NCI-H2227 (cell line): ENCODE measurements around the gene LNX1.
A peak's percentile ranks its signal among the peaks of the same experiment; 100 is the strongest.

ENCODE experiments used
- DNase-seq: peaks from one replicate; lab custom pipeline; 2025; ENCODE audit not compliant: unreplicated experiment; lab: John Stamatoyannopoulos, UW

LNX1 gene

DNA sequence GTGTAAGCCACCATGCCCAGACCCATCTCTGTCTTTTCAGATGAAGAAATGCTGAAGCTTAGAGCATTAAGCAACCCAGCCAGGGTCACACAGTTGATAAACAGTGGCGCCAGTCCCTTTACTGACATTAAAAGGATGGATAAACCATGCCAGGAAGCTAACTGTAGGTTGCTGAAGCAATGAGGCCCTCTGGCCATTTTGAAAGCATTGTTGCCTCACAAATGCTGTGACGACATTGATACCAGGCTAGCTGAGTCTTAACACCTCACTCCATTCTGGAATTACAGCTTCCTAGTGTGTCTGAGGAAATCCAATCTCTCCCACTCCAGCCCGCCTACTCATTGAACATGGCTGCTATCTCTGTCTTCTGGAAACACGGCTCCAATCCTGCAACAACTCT lies 89.7 kb downstream of the LNX1 start:
- DNase-seq = no peak

GRCh38 chr4:53500546-53500945 lies 90.7 kb downstream of the LNX1 start:
- no peak for DNase-seq

GRCh38 chr4:53499791-53500190 lies 91.5 kb downstream of the LNX1 start:
- no peak for DNase-seq

DNA sequence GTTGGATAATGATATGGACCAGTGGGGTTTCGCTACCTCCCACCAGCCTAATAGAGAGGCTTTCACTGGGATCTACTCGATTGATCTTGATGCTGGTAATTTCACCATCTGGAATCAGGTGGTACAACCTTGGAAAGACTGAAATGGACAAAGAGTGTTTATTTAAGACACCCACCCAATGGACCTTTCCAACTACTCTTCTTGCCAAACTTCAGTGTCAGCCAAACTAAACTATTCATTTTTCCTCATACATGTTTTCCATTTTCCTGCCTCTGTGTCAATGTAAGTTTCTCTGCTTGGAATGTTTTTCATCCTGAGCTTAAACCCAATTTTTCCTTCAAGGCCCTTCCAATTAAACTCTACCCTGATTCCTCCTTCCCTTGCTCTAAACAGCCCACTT lies 92.6 kb downstream of the LNX1 start:
- DNase-seq = no peak

GRCh38 chr4:53497487-53498244 lies 93.6 kb downstream of the LNX1 start:
- no peak for DNase-seq

DNA sequence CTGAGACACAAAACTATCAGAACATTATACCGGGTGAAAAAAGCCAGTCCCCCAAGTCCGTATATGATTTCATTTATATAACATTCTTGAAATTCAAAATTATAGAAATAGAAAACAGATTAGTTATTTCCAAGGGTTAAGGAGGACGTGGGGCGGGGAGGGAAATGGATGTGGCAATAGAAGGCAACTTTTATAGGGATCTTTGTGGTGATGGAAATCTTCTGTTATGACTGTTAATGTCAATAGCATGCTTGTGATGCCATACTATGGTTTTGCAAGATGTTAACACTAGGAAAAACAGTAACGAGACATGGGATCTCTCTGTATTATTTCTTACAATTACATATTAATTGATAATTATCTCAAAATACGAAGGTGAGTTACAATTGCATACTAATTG lies 96.4 kb downstream of the LNX1 start:
- no peak for DNase-seq

DNA sequence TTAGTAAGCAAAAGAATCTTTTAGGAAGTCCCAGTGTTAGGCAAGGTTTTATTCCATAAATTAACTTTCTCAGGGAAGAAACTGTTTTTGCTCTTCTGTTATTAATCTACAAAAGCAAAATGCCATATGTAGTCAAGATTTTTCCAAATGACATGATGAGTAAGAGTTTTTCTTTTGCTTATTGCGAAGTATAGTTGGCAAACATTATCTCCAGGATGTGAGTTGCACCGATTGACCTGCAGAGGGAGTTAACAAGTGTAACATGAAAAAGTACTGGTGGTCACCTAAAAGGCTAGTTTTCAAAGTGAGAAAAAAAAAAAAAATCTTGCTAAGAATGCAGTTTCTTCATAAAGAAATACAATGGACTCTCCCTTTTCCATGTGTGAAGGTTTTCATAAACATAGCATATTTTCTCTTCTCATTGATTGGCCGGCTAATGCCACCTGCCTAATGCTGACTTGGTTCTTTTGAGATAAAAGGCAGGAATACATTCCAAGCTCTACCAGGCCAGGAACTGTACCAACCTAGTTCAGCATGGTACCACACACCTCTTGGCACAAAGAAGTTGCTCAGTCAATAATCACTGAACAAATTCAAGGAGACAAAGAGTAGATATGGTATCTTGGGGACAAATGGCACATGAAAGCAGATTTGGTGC lies 100.2 kb downstream of the LNX1 start:
- peak; percentile 13 for DNase-seq

DNA sequence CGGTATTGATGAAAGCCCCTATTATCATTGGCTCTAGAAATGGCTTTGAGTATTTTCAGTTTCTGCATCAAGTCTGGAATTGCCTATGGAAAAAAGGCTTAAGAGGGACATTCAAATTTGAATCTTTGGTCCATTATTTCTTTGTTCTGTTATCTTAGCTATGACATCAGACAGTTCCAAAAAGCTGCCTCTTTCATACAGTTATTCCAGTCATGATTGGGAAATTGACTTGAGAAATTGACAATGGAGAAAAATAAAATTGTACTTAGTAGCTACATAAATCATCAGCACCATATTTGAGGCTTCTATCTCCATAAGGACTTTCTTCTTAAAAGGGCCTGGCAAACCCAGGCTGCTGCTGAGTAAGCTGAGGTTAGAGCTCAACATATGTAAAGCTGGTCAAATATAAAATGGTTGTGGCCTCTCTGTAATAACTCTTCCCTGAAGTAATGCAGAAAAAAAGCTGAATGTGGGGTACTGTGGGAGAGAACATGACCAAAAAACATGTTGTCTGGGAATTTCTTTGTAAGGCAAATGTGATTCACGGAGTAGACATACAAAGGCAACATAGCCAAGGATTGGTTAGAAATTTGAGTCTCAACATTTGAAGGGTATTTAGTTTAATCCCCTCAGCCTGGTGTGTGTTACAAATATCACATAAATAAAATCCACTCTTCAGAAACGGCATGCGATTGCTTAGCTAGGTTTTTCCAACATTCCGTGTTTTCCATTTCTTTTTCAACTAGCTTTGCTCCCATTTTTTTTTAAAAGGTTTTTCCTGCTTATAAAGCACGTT lies 100.9 kb downstream of the LNX1 start:
- no peak for DNase-seq

GRCh38 chr4:53489279-53489889 lies 101.9 kb downstream of the LNX1 start:
- DNase-seq = no peak

GRCh38 chr4:53487766-53488165 lies 103.5 kb downstream of the LNX1 start:
- no peak for DNase-seq

GRCh38 chr4:53485658-53486040 lies 105.6 kb downstream of the LNX1 start:
- no peak for DNase-seq

DNA sequence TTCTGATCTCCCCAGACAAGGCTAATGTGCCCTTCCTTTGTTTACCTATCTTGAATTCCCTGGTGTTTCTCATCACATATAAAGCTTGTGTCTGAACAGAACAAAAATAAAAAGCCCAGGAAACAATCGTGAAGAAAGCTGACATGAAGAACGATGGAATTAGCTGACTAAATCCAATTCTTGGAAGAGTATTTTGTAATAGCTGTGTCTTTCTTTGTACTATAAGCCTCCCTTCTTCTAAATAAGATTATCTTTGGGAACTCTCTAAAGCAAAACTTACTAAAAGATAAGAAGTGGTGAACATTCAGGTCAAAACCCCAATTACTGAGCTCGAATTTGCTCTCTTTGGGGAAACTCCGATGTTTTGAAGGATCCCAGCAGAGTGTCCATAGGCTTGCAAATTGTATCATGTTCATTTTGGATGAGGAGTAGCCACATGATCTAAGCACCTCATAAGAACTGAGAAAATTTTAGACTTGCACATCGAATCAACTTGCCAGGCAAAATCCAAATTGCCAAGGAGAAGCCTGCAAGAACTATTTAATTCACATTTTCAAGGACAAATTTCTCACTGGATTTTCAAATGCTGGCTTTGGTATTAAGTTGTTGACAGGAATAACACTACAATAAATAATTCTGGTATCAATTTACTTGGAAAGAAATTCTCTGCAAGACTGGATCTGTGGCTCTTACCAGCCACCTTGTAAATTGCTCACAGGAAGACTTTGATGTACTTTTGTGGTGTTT lies 106.2 kb downstream of the LNX1 start:
- no peak for DNase-seq

GRCh38 chr4:53483250-53483649 lies 108.0 kb downstream of the LNX1 start:
- DNase-seq = no peak

- DNase-seq = no peak
Measured at GRCh38 chr4:53481586-53481985, 109.7 kb downstream of the LNX1 start.

GRCh38 chr4:53480909-53481308 lies 110.4 kb downstream of the LNX1 start:
- no peak for DNase-seq

DNA sequence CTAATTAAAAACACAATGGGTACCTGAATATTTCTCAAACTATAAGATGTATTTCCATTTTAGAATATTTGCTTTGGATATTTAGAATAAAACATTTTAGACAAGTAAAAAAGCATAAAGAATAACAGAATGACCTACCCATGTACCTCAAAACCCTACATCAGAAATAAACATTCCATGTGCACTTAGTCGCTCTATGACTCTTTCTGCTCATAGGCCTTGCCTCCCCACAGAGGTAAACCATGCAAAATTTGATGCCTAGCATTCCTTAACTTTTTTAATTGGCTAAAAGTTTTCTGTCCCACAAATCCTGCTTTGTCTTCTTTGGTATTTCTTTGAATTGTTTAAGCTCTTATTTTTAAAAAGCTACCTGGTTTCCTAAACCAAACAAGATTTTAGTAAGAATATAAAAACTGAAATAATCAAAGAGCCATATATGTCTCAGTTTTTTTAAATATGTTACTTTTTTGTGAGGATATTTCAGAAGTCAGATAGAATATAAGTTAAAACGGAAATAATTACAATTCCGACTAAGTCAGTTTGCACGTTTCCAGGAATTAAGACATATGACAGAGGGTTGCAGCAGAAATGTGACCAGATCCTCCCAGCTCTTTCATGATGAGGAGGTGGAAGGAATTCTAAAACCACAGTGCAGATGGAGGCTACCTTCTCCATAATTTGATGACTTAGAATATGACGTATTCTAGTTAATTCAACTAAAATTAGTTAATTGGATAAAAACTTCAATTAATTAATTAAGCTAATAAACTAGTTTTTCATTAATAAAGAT lies 111.4 kb downstream of the LNX1 start:
- no peak for DNase-seq

DNA sequence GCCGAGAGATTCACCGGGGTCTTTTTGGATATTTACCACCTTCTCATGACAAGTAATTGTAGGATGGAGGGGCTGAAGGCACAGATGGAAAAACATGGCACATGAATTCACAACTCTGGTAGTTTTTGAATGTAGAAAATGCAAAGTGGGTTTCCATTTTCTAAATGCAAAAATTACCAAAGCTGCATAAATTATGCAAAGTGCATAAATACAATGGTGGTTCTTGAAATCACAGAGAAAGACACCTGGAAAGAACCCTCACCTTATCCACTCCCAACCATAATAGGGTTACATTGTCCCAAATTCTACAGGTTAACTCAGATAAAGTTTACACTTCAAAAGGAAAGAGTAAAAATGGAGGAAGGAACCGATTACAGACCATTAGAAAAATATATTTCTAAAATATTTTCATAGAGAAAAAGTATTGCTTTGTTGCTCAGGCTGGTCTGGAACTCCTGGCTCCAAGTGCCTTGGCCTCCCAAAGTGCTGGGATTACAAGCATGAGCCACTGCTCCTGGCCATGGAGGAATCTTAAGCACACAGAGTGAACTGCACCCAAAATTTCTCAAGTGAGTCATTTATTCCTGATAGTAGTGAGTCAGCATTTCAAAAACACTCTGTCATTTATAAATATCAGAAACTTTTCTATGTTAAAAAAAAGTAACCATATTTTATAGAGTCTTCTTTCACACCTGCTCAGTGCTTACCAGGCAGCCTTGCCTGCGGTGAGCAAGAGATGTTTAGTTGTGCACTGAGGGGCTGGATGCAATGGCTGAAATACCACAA lies 112.4 kb downstream of the LNX1 start:
- no peak for DNase-seq

DNA sequence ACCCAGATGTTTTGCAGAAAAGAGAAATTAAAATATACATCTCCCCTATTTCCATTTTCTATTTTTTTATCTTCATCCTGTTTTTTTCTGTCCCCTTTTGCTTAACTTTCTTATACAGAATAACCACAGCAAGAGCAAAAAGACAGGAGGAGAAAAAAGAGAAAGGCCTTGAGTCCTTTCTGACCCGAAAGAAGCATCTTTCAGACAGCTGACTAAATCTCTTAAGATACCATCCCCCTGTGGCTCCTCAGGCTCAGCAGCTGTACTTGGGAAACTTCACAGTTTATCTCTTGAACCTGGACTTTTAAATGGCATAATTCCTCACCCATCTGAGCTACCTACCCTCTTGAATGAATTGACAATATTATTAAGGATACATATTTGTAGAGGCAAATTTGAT lies 113.7 kb downstream of the LNX1 start:
- DNase-seq = no peak

DNA sequence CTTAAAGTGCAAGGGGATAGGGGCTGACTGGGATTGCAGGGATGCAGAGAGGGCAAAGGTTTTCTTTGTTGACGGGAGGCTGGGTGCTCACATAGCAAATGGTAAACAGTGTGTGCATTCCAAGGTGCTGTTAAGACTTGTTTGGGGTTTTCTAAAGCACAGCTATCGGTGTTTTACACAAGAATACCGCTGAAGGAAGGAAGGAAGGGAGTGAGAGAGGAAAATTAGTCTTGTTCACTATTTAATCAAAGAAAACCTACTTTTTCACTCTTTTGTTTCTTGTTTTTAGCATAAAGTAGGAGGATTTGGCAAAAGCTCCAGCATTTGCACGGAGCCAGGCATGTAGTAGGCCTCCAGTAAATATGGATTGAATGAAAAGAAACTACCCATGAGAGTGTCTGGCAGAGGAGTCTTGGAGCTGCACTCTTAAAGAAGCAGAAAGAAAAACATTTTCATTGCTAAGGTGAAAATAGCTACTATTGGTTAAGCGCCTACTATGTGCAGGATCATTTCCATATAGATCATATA lies 114.2 kb downstream of the LNX1 start:
- no peak for DNase-seq
